ENCODE results near the gene HSPB1. TPM values are rescaled to one million over a fixed set of nuclear protein-coding genes. Genes with fewer than 3 reads are reported as not detected.
A peak's percentile ranks its signal among the peaks of the same experiment; 100 is the strongest.
"Not testable (repeated sequence)": the region's sequence is repeated elsewhere in the genome, so short reads cannot be mapped to it uniquely, and the experiment has no call there.

Gene HSPB1
- total RNA-seq, 2 donors from 2014 or later, result 42.5 to 78.1 TPM

GRCh38 chr7:76293407-76293901, 9.0 kb upstream of the HSPB1 start:
- no peak for DNase-seq (ENCODE audit: low spot score in 2 of 2)
- Mint-ChIP-seq H3K9me3 (no peaks in the 10 kb centered on the region), H3K36me3 (no peaks in the 10 kb centered on the region), H3K27ac (peak overlapping the region in 1 of 2 donors; percentile 33)
- ATAC-seq, result no peak

GRCh38 chr7:76294344-76295024, 8.0 kb upstream of the HSPB1 start:
- no peak for DNase-seq (ENCODE audit: low spot score in 2 of 2)
- no peak for ATAC-seq
- H3K36me3 Mint-ChIP-seq, result no peaks in the 10 kb centered on the region
- H3K9me3 Mint-ChIP-seq, result no peaks in the 10 kb centered on the region
- no peak overlapping the region for H3K27ac Mint-ChIP-seq

- no peak for DNase-seq (ENCODE audit: low spot score in 2 of 2)
- no peak for ATAC-seq
- Mint-ChIP-seq H3K27ac (no peak overlapping the region), H3K9me3 (no peaks in the 10 kb centered on the region), H3K36me3 (peaks cover 0 to under 1% of the 10 kb centered on the region in 2 donors)
Observed at GRCh38 chr7:76296743-76297740, 5.4 kb upstream of the HSPB1 start.

GRCh38 chr7:76300166-76300731, 2.2 kb upstream of the HSPB1 start:
- Mint-ChIP-seq H3K27ac (no peak overlapping the region), H3K9me3 (no peaks in the 10 kb centered on the region), H3K36me3 (peaks cover 10 to 12% of the 10 kb centered on the region in 2 donors)
- no peak for ATAC-seq
- DNase-seq (ENCODE audit: low spot score in 2 of 2), result no peak

- DNase-seq (ENCODE audit: low spot score in 2 of 2), result no peak
- Mint-ChIP-seq H3K27ac (no peak overlapping the region), H3K9me3 (no peaks in the 10 kb centered on the region), H3K36me3 (peaks cover 10 to 12% of the 10 kb centered on the region in 2 donors)
- no peak for ATAC-seq
Observed at GRCh38 chr7:76301000-76301399, 1.5 kb upstream of the HSPB1 start.

GRCh38 chr7:76303202-76304147, 1.0 kb downstream of the HSPB1 start:
- DNase-seq (ENCODE audit: low spot score in 2 of 2), result peak; percentile 66 to 84
- H3K27ac Mint-ChIP-seq, result peak overlapping the region; percentile 89 to 92
- H3K36me3 Mint-ChIP-seq, result peaks cover 10 to 12% of the 10 kb centered on the region in 2 donors
- H3K9me3 Mint-ChIP-seq, result no peaks in the 10 kb centered on the region
- peak; percentile 62 to 64 for ATAC-seq

GRCh38 chr7:76304888-76305375, 2.5 kb downstream of the HSPB1 start:
- DNase-seq (ENCODE audit: low spot score in 2 of 2), result no peak
- peaks cover 10 to 12% of the 10 kb centered on the region in 2 donors for H3K36me3 Mint-ChIP-seq
- peak overlapping the region in 1 of 2 donors; percentile 41 for H3K27ac Mint-ChIP-seq
- no peaks in the 10 kb centered on the region for H3K9me3 Mint-ChIP-seq
- no peak for ATAC-seq

- not testable (repeated sequence) for ATAC-seq; DNase-seq (ENCODE audit: low spot score in 2 of 2); H3K9me3 Mint-ChIP-seq
Observed at GRCh38 chr7:76308874-76309273, 6.4 kb downstream of the HSPB1 start.

GRCh38 chr7:76309341-76310101, 7.0 kb downstream of the HSPB1 start:
- not testable (repeated sequence) for H3K9me3 Mint-ChIP-seq; H3K27ac Mint-ChIP-seq; DNase-seq (ENCODE audit: low spot score in 2 of 2); ATAC-seq; H3K36me3 Mint-ChIP-seq

More at GRCh38 chr7:76308874-76309273, 6.4 kb downstream of the HSPB1 start:
- H3K27ac Mint-ChIP-seq, H3K36me3 Mint-ChIP-seq: not testable (repeated sequence)

- DNase-seq (ENCODE audit: low spot score in 2 of 2) (no peak), ATAC-seq (no peak)
- Mint-ChIP-seq H3K36me3 (no peaks in the 10 kb centered on the region), H3K27ac (no peak overlapping the region), H3K9me3 (no peaks in the 10 kb centered on the region)
Observed at GRCh38 chr7:76310102-76310957, 7.9 kb downstream of the HSPB1 start.

- not testable (repeated sequence) for ATAC-seq; DNase-seq (ENCODE audit: low spot score in 2 of 2); H3K9me3 Mint-ChIP-seq; H3K36me3 Mint-ChIP-seq; H3K27ac Mint-ChIP-seq
Observed at GRCh38 chr7:76311838-76312237, 9.4 kb downstream of the HSPB1 start.

- Mint-ChIP-seq H3K27ac (peak overlapping the region; percentile 77 to 88), H3K36me3 (no peaks in the 10 kb centered on the region), H3K9me3 (no peaks in the 10 kb centered on the region)
- ATAC-seq, result peak; percentile 50 to 61
- DNase-seq (ENCODE audit: low spot score in 2 of 2), result peak; percentile 95 to 98
Observed at GRCh38 chr7:76314042-76314721, 11.7 kb downstream of the HSPB1 start.

- peak overlapping the region in 1 of 2 donors; percentile 77 for H3K27ac Mint-ChIP-seq
- ATAC-seq; H3K36me3 Mint-ChIP-seq; H3K9me3 Mint-ChIP-seq; DNase-seq (ENCODE audit: low spot score in 2 of 2): not testable (repeated sequence)
Observed at GRCh38 chr7:76314740-76315139, 12.3 kb downstream of the HSPB1 start.

- DNase-seq (ENCODE audit: low spot score in 2 of 2) (no peak), ATAC-seq (no peak)
- Mint-ChIP-seq H3K27ac (peak overlapping the region in 1 of 2 donors; percentile 60), H3K9me3 (no peaks in the 10 kb centered on the region), H3K36me3 (no peaks in the 10 kb centered on the region)
Observed at GRCh38 chr7:76315364-76315763, 12.9 kb downstream of the HSPB1 start.

Measured in activated naive CD4-positive, alpha-beta T cell treated with anti-CD3 and anti-CD28 coated beads, Interleukin-2, amount 50 U/mL, for 72 hours (primary cell).